MM.1S (cell line): ENCODE measurements around the gene NPFFR1.
"Not testable (repeated sequence)": the region's sequence is repeated elsewhere in the genome, so short reads cannot be mapped to it uniquely, and the experiment has no call there.

Source experiments
- CTCF ChIP-seq: fragments of 300-600 bp; sonication (generic); IDR thresholded peaks from 2 replicates; pipeline ENCODE4 v1.5.1; 2016; ENCODE audit warnings: antibody characterized with exemption, low read length, mixed read lengths
- EZH2 ChIP-seq: fragments of 300-600 bp; sonication (generic); optimal IDR thresholded peaks from 2 replicates; pipeline ENCODE3; 2017; ENCODE audit warnings: low read depth, mild to moderate bottlenecking, antibody characterized with exemption, low read length, mixed read lengths

GRCh38 chr10:70222811-70223447 is 60.9 kb downstream of the NPFFR1 start:
- not testable (repeated sequence) for TF ChIP-seq CTCF, EZH2
